COLO668 (cell line): ENCODE measurements around the gene RACGAP1.

Source experiments
- DNase-seq: peaks from one replicate; lab custom pipeline; 2025; ENCODE audit not compliant: unreplicated experiment; lab: John Stamatoyannopoulos, UW

The RACGAP1 gene

DNA sequence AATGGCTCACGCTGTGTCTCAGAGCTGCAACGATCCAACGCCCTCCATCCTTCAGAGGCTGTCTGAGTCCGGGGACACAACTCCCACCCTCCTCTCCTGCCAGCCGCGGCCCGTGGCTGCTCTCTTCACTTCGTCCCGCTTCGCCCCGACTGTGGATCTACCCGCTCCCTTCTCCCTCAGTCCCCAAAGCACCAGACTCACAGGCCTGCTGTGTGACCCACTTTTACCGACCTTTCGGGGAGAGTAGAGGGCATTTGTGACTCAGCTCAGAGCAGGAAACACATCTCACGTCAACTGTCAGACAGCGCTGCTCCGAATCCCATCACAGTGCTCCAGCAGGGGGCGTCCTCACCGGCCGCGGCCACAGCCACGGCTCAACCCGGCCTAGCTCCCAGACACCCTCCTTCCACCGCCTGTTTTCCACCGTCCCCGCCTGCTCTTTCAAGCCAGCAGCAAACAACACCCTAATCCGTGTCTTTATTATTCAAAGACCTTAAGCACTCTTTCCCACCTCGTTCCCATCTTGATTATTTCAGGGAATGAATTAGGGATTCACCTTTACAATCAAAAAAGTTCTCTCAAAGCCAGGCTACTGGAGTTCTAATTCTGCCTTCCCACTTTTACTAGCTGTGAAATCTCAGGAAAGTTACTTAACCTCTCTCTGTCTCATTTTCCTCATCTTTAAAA is 79.8 kb downstream of the RACGAP1 start:
- peak; percentile 49 for DNase-seq

DNA sequence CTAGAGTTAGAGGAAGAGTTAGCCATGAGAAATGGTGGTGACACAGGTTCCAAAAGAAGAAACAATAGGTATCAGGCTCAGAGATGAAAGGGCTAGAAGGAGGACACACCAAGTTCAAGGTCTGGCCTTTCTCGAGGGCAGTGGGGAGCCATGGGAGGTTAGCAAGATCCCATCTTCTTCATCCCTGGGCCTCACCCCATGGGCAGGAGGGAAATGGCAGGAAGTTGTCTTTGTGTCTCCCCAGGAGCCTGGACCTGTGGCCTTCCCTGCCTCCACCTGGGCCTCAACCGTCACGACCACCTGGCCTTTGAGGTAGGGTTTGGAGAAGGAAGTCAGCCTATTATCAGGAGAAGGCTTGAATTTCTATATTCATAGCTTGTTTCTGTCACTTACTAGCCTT is 80.6 kb downstream of the RACGAP1 start:
- no peak for DNase-seq

DNA sequence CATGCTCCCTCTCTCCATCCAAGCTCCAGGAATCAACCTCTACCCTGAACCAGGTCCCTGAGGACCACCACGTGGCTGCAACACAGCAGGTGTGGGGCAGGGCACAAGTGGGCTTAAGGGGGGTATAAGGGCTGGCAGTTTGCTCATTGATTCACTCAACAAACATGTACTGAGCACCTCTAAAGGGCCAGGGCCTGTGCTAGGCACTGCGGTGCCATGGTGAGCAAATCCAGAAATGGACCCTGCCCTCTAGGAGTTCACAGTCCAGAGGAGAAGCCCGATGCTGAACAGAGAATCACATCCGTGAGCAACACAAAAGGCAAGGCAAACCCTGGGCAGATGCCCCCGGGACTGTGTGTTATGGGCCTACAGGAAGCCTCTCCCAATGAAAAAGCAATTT is 81.2 kb downstream of the RACGAP1 start:
- no peak for DNase-seq

DNA sequence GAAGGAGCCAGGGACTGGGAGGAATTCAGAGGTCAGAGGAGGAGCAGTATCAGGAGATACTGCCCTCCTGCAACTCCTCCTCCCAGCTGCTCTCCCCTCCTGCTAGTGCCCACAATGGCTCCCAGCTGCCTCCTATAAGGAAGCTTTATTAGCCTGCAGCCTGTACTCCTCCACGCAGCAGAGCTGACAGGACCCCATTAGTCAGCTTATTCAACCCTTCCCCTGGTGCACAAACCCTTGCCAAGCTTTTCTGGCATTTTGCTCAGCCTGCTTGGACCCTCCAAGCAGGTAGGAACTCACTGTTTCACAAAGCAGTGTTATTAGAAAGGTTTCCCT is 81.7 kb downstream of the RACGAP1 start:
- DNase-seq = no peak

DNA sequence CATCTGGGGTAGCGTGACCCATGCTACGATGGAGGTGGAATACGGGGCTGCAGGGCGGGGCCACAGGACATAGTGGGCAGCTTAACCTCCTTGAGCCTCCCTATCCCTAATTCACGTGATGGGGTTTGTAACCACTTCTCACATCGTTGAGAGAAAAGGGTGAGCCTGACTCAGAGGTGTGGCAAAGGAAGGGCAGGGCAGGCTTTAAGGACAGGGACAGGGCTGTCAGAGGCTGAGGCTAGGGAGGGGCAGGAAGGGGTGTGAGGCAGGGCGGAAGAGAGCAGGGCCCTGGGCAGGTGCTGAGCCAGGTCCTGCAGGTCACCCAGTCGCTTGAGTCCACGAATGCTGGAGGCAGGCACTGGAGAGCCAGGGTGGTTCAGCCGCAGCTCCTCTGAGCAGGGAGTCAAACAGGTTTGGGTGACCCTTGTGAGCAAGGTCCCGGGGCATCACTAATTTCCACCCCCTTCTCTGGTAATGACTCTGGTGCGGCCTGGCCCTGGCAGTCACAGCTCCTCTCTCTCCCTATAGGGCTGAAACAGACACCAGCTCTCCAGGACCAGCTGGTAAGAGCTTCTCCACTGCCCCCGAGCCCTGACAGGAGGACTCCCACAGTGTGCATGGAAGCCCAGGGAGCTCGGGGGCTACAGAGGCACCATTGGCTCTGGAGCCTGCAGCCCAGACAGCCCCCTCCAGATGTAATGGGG is 82.2 kb downstream of the RACGAP1 start:
- no peak for DNase-seq

DNA sequence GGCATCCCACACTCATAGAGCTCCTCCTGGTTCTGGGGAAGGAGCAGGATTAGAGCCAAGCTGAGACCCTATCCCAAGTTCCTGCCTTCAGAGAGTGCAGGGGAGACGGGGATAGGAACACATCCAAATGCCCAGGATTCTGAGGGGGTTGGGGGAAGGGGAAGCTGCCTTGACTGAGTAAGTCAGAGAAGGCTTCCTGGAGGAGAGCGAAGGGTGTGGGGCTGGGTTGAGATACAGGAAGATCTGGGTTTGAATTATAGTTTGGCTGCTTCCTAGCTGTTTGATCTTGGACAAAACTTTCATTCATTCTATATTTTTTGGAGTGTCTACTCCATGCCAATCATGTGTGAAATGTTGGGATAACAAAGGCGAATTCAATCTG is 82.8 kb downstream of the RACGAP1 start:
- no peak for DNase-seq

DNA sequence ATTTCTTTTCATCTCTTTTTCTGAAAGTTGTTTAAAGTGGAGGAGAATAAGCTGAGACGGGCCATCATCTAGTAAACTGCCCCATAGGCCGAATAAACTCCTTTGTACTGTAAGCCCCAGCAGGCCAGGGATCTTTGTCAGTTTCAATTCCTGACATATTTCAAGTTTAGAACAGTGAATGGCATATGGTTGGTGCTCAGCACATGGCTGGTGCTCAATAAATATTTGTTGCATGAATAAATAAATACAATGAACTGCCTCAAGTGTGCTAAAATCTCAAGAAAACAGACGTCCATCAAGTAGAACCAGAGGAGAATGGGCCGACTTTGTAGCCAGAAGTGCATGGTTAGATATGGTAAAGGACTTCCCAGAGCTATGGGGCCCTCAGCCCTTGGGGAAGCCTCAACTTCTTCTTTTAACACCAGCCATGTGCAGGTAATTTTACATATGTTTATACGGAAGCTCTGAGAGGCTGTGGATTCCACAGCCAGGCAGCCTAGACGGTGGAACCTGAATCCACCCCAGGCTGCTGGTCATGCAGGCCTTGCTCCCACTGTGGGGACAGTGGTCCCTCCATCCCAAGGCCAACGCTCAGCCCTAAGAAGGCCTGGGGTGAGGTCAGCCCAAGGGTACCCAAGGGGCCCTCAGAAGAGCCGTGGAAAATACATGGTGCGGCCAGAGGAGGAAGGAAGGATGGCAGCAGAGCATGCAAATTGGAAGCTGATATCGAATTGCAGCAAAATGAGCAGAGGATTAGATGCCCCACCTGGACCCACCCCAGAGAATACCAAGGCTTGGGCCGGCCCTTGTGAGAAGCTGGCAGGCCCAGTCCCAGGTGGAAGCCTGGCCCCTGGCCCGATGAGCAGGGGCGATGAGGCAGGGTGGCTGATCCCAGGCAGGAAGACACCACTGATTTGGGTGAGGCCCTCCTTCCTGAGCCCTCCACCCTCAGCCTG is 83.5 kb downstream of the RACGAP1 start:
- no peak for DNase-seq

DNA sequence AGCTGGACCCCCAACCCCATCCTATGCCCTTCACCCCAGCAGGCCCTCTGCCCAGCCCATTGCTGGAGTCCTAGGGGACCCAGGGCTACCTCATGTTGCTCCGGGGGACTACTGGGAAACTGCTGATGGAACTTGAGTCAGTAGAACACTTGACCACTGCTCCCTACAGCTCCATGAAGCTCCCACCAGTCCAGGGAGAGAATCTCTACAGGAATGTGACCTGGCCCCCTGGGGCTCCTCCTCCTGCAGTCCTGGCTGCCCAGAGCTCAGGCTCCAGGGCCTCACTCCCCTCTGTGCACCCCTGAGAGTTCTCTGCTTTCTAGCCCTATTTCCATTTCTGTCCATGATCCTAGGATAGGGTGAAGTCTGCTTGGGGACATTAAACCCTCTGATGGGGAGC is 85.6 kb downstream of the RACGAP1 start:
- DNase-seq = no peak

DNA sequence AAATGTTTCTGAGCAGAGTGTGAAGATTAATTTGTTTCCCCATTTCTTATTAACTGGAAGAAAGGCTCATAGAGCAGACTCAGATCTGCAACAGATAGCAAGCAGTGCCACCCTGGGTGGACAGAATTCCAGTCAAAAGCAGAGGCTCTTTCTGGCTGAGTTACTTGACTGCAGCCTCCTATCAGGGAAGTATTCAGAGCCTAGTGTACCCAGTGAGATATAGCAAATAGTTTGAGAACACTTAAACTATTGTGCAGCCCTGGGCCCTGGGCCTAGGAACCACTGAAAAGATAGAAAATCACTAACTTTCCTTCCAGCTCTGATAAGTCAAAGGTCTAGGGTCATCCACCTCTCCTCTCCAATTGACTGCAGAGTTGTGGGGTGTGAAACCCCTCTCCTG is 86.0 kb downstream of the RACGAP1 start:
- no peak for DNase-seq
